ENCODE results near the gene DRP2. TPM values are rescaled to one million over a fixed set of nuclear protein-coding genes. Genes with fewer than 3 reads are reported as not detected.

DRP2 gene
- total and polyA plus RNA-seq, 2 of the 4 experiments (the other 2 are of a cell fraction) = 7.0 to 7.9 TPM

DNA sequence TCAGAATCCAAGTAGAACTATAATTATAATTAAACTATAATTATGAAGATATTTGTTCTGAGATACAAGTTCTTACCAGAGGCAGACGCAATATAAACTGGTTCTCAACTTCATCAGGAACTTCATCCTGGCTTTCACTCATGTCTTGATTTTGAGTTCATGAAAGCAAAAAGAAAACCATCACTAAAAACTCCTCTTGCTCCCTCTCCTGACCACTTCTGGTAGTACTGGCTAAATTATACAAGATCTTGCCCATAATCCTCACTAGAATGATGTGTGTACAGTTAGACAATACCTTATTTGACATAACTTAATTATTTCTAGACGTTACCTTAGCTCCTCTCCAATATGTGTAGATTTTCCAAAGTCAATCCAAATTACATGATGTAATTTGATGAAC is 67.8 kb downstream of the DRP2 start:
- Histone ChIP-seq H3K4me3 (ENCODE audit: insufficient read depth, low read depth, low read length) (no peak overlapping the region), H3K4ac (ENCODE audit: low read depth, low read length) (no peak overlapping the region), H3K36me3 (ENCODE audit: control insufficient read depth, insufficient read depth, low read length) (no peaks in the 10 kb centered on the region), H3K56ac (ENCODE audit: extremely low read depth, insufficient read depth, low read length) (no peak overlapping the region), H2AK5ac (ENCODE audit: low read depth, low read length) (no peak overlapping the region), H4K20me1 (ENCODE audit: insufficient read depth, low read length) (no peaks in the 10 kb centered on the region), H4K5ac (ENCODE audit: low read depth, low read length) (no peak overlapping the region), H3K27ac (ENCODE audit: insufficient read depth, low read length) (no peak overlapping the region), H2BK120ac (ENCODE audit: low read depth, low read length) (no peak overlapping the region), H3K18ac (ENCODE audit: low read depth, low read length) (no peak overlapping the region), H3K27me3 (ENCODE audit: control insufficient read depth, insufficient read depth, low read length) (no peaks in the 10 kb centered on the region), H4K8ac (ENCODE audit: low read depth in 2 of 2, low read length in 2 of 2) (no peak overlapping the region), H3K23ac (ENCODE audit: low read depth, low read length) (no peak overlapping the region), H3K9ac (ENCODE audit: low read depth, low read length) (no peak overlapping the region), H3K79me1 (ENCODE audit: low read depth in 1 of 2, low read length in 2 of 2) (no peaks in the 10 kb centered on the region), H2BK5ac (ENCODE audit: low read depth, low read length, poor library complexity, severe bottlenecking) (no peak overlapping the region), H2BK15ac (ENCODE audit: low read depth, low read length) (no peak overlapping the region), H4K91ac (ENCODE audit: insufficient read depth, low read depth, low read length) (no peak overlapping the region), H2AK9ac (replicated peaks; ENCODE audit: low read depth, low read length, poor library complexity) (no peak overlapping the region), H2AFZ (replicated peaks; ENCODE audit: low read length, poor library complexity) (no peak overlapping the region), H2BK20ac (ENCODE audit: low read depth, low read length) (no peak overlapping the region), H3K4me1 (ENCODE audit: control insufficient read depth, insufficient read depth, low read length) (no peaks in the 10 kb centered on the region), H3K9me1 (ENCODE audit: insufficient read depth, low read length) (no peaks in the 10 kb centered on the region), H3K4me2 (ENCODE audit: low read depth, low read length) (no peak overlapping the region), H3K14ac (replicated peaks; ENCODE audit: low read depth, low read length) (no peak overlapping the region), H3K9me3 (ENCODE audit: control insufficient read depth, insufficient read depth, low read length) (no peaks in the 10 kb centered on the region; the same call in 1 of the 2 replicates)
- CTCF ChIA-PET = interaction anchor here (0.5 to 1.2 kb wide), 4 partner anchors 9 to 457 kb away, joined by 3 to 6 read pairs (median 3); no protein-coding TSS in a partner anchor
- TF ChIP-seq, protein P1, sequence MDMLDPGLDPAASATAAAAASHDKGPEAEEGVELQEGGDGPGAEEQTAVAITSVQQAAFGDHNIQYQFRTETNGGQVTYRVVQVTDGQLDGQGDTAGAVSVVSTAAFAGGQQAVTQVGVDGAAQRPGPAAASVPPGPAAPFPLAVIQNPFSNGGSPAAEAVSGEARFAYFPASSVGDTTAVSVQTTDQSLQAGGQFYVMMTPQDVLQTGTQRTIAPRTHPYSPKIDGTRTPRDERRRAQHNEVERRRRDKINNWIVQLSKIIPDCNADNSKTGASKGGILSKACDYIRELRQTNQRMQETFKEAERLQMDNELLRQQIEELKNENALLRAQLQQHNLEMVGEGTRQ (IDR thresholded peaks at IDR 0.05; ENCODE audit: low read depth, low read length) = no peak
- peak; percentile 58 for TF ChIP-seq SMC3 (IDR thresholded peaks at IDR 0.05; ENCODE audit: low read depth, low read length)
- TF ChIP-seq, protein P2, sequence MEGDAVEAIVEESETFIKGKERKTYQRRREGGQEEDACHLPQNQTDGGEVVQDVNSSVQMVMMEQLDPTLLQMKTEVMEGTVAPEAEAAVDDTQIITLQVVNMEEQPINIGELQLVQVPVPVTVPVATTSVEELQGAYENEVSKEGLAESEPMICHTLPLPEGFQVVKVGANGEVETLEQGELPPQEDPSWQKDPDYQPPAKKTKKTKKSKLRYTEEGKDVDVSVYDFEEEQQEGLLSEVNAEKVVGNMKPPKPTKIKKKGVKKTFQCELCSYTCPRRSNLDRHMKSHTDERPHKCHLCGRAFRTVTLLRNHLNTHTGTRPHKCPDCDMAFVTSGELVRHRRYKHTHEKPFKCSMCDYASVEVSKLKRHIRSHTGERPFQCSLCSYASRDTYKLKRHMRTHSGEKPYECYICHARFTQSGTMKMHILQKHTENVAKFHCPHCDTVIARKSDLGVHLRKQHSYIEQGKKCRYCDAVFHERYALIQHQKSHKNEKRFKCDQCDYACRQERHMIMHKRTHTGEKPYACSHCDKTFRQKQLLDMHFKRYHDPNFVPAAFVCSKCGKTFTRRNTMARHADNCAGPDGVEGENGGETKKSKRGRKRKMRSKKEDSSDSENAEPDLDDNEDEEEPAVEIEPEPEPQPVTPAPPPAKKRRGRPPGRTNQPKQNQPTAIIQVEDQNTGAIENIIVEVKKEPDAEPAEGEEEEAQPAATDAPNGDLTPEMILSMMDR (conservative IDR thresholded peaks at IDR 0.05; ENCODE audit: low read depth, low read length) = peak; percentile 62
- TF ChIP-seq RFX5 (IDR thresholded peaks at IDR 0.05; ENCODE audit: low read depth, low read length) = peak; percentile 39; the same call in 1 of the 2 replicates
- TF ChIP-seq, protein P3, sequence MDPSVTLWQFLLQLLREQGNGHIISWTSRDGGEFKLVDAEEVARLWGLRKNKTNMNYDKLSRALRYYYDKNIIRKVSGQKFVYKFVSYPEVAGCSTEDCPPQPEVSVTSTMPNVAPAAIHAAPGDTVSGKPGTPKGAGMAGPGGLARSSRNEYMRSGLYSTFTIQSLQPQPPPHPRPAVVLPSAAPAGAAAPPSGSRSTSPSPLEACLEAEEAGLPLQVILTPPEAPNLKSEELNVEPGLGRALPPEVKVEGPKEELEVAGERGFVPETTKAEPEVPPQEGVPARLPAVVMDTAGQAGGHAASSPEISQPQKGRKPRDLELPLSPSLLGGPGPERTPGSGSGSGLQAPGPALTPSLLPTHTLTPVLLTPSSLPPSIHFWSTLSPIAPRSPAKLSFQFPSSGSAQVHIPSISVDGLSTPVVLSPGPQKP (IDR thresholded peaks at IDR 0.05; ENCODE audit: borderline replicate concordance, low read depth, low read length) = no peak
- TF ChIP-seq RAD21 (IDR thresholded peaks at IDR 0.05; ENCODE audit: low read length) = peak; percentile 65
- ATAC-seq (ENCODE audit: low read depth) (peak; percentile 74), DNase-seq (peak; percentile 52)
- POLR2A ChIA-PET (ENCODE audit: unreplicated experiment) = no interaction called here
- BruUV-seq (replicated peaks) = no TSS peak
- intact Hi-C loops (cut with micrococcal nuclease) = loop anchor here (1.0 to 10.0 kb wide), 3 partner anchors 213 to 603 kb away; partner anchors contain the start of gene TMEM35A
- dilution Hi-C loops (cut with HindIII; ENCODE audit: low sequenced_read_pairs, unreplicated experiment) = no loop called here
- in situ Hi-C loops (cut with MboI; ENCODE audit: low sequenced_read_pairs) = loop anchor here (10.0 kb wide), 1 partner anchor 393 kb away; no protein-coding TSS in a partner anchor
- no CpG with 5 or more reads among the region's 2 CpGs for WGBS, 2 experiments (ENCODE audit: extremely low coverage in 2 of 2, insufficient read length in 1 of 2)

All from IMR-90 (cell line).